ENCODE measurements around the gene MTMR12. TPM values are rescaled to one million over a fixed set of nuclear protein-coding genes. Genes with fewer than 3 reads are reported as not detected.

MTMR12 gene
- total and polyA plus RNA-seq, 2 of the 8 experiments (the other 6 are each of a cell fraction or from before 2014, with no cell fraction given) = 19.1 to 59.3 TPM

- TF ChIP-seq CTCF (IDR thresholded peaks at IDR 0.05; ENCODE audit: control extremely low read depth in 1 of 3, insufficient read depth in 1 of 3, low read depth in 1 of 3, low read length in 3 of 3) = no peak
- TF ChIP-seq PHF8 (conservative IDR thresholded peaks at IDR 0.05; ENCODE audit: low read depth, low read length) = no peak
- no peak for TF ChIP-seq POU5F1 (IDR thresholded peaks at IDR 0.05; ENCODE audit: low read depth, low read length)
- no peak for TF ChIP-seq ATF2 (IDR thresholded peaks at IDR 0.05; ENCODE audit: low read length)
- no peak for TF ChIP-seq ASH2L (IDR thresholded peaks at IDR 0.05; ENCODE audit: low read length)
- no peak for TF ChIP-seq HDAC2 (IDR thresholded peaks at IDR 0.05; ENCODE audit: borderline replicate concordance in 1 of 2, low read depth in 2 of 2, low read length in 2 of 2)
- TF ChIP-seq TBP (IDR thresholded peaks at IDR 0.05; ENCODE audit: low read depth, low read length) = no peak
- TF ChIP-seq RNF2 (IDR thresholded peaks at IDR 0.05; ENCODE audit: borderline replicate concordance, low read depth, low read length, missing control alignments, poor library complexity, severe bottlenecking) = no peak
- no peak for TF ChIP-seq SAP30 (IDR thresholded peaks at IDR 0.05; ENCODE audit: insufficient read depth, insufficient replicate concordance, low read length)
- TF ChIP-seq USF2 (IDR thresholded peaks at IDR 0.05; ENCODE audit: low read length) = no peak
- TF ChIP-seq CHD1 (IDR thresholded peaks at IDR 0.05; ENCODE audit: low read depth, low read length) = no peak
Measured at GRCh38 chr5:32233696-32234447, 78.9 kb downstream of the MTMR12 start (continued).

All from H1 (cell line).